GM21619 (cell line): ENCODE results near the gene MSI2.

Source experiments
- ATAC-seq: cut with Tn5 transposase; IDR thresholded peaks from one replicate; pipeline ENCODE4 v1.9.1; 2021; ENCODE audit not compliant: unreplicated experiment

Gene MSI2

DNA sequence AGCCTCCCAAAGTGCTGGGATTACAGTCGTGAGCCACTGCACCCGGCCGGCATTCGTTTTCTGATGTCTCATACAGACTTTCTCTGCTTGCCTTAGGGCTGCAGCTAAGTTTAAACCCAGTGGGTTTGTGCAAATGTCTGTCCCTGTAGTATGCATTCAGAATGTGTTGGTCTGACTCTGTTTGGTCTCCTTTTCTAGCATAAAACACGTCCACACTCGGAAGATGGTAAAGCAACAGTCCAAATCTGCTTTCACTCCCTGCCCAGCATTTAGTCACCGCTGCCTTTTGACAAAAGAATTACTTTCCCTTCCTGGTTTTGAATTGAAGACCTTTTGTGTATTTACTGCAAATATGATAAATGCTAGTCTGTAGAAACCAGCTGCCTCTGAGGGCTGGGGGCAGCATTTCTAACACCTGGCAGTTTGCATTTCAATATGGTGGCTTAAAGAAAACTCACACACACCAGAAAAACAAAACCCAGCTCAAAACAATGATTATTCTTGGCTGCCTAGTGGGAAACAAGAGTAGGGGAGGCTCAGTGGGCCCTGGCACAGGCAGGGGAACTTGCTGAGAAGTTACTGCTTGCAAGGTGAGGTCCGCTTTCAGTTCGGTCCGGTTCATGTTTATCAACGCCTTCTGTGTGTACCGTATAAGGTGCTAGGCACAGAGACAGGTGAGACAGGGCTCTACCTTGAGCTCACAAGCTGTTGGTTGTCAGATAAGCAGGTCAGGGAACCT lies 56.9 kb downstream of the MSI2 start:
- ATAC-seq, result no peak

DNA sequence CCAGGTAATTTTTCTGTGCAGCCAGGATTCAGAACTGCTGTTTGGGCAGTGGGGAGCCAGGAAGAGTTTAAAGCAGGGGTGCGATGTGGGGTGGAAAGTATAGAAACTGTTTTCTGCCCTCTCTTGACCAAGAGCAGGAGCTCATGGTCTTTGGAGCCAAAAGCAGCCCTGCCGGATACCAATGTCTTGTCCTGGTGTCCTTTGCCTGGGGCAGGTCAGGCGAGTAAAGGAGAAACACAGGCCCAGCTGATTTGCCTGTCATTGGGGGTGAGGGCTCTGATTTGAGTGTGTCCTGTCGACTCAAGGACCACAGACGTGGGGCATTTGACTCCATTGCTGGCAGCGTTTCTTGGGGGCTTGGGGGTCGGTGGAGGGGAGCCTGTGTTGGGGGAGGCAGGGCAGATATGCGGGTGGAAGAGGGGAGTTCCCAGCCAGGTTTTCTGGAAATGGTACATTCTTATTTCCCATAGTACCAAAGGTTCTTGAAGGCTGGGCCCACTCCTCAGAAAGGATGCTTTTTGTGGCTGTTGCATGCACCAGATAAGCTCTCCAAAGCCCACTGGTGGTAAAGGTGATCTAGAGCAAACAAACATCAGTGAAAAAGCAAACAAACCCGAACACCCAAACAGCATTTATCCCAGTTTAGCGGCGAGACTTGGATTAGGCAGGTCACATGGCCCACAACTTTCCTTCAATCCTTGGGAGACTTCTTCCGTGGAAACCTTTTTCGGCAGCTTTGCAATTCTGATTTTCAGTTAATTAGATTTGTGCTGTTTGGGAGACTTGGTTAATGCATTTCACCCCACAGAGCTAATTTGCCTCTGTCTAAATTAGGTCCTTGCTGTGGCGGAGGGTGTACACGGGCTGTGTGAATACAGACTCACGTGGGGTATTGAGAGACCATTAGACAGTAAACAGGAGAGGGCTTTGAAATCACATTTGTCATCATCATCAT lies 59.0 kb downstream of the MSI2 start:
- no peak for ATAC-seq

DNA sequence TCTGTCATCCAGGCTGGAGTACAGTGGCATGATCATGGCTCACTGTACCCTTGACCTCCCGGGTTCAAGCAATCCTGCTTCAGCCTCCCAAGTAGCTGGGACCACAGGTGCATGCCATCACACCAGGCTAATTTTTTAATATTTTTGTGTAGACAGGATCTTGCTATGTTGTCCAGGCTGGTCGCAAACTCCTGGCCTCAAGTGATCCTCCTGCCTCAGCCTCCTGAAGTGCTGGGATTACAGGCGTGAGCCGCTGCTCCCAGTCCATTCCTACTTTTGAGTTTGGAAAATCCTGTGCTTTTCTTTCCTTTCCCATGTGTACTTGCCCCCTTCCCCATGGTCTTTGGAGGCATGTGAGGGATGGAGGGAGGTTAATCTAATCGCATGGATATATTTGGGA lies 60.0 kb downstream of the MSI2 start:
- ATAC-seq, result no peak

DNA sequence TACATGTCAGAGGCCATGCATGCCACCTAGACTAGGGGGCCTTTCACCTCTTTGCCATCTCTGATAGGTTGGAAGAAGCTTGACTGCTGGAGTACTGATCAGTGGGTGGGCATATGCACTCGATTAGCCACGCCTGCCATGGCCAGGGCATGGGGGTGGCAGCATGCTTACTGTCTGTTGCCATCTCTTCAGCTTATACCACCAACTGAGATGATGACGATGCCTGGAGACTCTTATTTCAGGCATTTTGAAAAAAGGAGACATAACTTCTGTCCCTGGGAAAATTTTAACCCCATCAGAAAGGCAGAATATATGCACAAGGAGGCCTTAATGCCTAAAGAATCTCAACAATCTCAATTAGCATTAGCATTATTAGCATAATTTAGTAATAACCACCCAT lies 60.8 kb downstream of the MSI2 start:
- no peak for ATAC-seq

DNA sequence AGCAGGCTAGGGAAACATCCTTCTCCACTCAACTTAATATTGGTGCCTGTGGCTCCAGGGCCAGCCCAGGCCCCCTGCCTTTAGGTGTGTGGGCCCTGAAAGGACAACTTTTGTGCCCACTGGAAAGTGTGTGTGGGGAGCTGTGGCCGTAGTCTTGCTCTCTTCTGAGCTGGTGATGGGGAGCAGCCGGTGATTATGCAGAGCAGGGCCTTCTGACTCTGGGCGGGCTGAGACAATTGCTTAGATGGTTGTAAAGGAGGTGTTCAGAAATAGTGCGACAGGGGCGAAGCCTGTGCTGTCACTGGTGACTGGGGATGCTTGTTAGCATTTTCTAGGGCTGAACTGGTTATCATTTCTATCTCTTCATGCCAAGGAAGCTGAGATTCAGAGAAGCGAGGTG lies 62.6 kb downstream of the MSI2 start:
- ATAC-seq, result no peak

DNA sequence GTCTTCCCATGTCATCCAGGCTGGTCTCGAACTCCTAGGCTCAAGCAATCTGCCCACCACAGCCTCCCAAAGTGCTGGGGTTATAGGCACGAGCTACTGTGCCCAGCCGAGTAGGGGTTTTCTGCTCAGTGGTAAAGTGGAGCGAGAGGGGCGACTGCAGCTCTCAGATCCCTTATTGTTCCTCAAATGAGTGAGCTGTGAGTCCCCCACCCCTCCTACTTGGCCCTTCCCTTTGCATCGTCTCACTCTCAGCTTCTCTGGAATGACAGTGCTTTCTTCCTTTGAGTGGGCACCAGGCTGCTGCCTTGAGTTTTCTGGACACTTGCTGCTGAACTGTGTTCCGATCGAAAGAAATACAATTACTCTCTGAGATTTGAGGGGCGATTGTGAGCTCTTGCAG lies 63.5 kb downstream of the MSI2 start:
- ATAC-seq, result no peak

DNA sequence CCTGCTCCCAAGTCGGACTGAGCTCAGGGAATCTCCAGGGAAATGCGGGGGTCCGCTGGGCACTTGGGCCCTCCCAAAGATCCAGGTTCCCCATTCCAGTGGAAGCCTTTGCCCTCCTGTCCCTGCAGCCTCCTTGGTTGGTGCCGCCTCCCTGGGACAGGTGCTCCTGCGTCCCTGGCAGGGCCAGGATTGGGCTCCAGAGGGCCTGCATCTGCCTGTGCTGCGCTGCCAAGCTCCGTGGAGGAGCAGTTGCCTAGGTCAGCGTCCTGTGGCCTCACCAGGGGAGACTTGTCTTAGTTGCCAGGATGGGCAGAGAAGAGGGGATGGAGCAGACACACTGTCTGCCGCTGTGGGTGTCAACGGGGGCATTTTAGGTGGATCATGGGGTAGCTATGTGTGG lies 67.1 kb downstream of the MSI2 start:
- ATAC-seq, result no peak

DNA sequence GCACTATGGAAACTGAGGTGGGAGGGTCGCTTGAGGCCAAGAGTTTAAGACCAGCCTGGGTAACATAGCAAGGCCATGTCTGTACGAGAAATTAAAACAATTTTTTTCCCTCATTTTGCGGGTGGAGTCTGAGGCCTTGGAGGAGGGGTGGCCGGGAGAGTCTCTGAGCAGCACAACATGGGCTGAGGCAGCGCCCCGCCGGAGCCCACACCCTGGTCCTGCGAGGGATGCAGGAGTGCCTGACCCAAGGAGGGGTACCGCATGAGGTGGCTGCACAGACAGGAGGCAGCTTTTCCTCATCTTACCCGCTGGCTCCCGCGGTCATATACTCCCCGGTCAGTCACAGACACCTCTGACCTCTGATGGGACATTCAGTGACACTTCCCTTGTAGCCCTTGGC lies 67.7 kb downstream of the MSI2 start:
- no peak for ATAC-seq

DNA sequence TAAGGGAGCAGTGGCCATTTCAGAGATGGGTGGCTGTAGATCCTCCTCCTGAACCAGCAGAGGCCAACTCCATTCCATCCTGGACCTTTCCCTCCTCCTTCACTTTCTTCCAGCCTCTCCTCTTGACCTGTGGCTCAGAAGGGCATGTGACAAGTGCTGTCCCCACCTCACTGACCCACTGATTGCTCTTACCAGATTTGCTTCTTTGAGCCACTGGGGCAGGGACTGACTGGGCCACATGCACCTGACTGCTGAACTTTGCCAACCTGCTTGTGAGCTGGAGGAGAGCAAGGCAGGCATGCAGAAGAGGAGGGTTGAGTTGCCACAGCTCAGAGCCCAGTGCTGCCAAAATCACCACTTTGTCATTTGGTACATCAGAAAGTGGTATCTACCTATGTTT lies 68.3 kb downstream of the MSI2 start:
- ATAC-seq, result no peak

DNA sequence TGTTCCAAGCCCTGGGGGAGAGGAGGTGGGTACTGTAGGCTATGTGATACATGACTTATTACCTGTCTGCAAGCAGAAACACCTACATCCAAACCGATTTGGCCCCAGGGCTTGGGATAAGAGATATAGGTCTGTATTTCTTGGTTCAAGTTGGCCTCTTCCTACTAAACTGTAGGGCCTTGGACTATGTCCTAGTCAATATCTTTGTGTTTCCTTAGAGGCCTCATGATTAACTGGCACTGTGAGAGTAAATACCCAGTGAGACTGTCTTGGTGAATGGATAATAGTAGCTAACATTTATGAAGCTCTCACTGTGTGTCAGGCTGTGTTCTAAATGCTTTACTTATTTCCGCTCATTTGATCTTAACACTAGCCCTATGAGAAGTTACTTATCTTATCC lies 70.0 kb downstream of the MSI2 start:
- no peak for ATAC-seq

DNA sequence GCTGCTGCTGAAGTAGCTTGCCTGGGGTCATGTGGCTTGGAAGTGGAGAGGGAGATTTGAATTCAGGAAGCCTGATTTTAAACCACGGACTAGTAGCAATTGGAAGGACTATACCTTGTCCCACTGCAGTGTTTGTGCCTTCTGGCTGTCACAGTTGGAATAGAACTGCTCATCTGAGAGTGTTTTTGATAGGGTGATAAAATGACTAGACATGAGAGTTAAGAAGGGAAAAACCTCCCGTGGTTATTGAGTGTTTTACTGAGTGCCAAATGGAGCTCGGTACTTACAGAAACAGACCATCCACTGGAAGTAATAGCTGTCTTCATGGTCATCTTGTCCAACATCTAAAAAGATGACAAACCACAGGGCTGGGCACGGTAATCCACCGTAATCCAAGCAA lies 70.4 kb downstream of the MSI2 start:
- no peak for ATAC-seq

DNA sequence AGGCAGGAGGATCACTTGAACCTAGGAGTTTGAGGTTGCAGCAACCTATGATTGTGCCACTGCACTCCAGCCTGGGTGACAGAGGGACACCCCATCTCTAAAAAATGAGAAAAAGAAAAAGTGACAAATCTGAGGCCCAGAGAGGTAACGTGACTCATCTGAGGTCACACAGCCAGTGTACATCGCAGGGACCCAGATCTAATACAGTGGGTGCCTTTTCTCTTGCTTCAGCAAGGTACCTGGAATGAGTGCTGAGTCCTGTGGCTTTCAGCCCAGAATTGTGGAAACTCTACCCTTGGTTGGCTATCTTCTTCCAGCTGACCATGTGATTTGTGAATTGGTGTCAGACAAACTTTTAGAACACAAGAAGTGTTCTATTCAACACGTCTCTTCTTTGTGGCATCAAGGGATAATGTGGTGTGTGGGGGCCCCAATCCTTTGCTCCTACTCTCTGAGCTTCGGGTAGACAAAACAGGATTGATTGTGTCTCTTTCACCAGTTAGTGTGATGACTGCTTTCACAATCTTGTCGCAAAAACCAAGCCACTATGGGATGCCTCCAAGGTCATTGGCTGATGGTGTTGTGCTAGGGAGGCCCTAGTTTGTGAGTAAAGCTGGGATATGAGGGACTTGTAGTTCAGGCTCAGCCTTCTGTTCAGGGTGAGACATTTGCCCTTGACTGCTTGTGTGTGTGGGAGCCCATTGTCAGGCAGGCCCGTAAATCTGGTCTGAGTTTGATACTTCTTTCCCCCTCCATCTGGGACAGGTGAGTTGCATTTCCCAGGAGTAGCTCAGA lies 71.0 kb downstream of the MSI2 start:
- no peak for ATAC-seq

DNA sequence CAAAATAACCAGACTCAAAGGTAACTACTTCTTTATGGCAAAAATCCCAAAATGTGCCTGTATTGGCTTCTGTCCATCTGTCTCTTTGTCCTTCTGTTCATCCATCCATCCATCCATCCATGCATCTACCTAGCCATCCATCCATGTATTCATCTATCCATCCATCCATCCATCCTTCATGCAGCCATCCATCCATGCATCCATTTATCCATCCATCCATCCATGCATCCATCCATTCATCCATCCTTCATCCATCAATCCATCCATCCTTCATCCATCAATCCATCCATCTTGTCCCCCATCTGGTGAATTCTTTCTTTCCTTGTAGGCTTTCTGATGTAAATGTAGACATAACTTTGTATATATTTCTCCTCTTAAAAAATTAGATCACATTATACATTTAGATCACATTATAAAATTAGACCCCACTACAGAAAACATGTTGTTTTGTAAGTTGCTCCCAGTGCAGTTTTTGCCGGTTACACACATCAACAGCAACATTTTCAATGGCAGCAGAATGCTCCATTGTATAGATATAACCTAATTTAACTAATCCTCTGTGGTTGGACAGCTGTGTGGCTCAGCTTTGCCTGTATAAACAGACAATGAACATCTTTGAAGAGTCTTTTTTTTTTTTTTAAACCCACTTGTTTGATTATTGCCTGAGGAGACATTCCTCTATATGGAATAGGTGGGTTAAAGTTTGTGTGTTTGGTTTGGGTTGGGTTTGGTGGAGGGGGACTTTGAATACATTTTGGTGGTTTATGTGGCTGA lies 72.0 kb downstream of the MSI2 start:
- no peak for ATAC-seq

DNA sequence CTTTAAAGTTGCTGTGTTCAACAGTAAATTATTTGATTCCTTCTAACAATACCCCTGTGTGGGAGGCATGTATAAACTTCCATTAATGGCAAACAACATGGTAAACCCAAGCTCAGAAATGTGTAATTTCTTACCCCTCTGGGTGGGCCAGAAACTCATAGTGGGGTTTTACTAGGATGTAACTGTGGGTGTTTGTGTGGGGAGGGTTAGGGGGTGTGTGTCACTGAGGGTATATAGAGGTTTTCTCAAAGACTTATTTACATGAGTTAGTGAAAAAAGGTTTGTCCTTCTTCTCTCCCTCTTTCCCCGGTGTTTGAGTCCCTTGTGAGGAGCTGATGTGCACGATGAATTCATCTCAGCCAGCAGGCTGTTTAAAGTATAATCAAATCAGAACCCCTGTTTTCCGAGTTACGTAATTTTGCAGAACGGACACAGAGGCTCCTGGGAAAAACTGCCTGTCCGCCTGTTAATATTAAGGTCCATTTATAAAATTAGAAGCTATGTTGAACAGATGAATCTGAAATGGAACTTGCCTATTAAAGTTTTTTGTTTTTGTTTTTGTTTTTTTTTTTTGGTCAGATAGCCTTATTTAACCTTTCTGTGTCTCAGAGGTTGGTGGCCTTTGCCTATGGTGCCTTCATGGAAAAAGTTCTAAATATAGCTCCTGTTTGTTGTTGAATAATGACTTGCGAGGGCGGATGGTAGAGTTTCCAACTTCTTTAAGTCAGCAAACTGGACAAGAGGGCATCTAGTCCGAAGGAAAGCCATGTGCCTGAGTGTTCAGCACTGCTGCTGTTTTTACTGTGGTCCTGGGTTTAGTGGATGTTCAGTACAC lies 73.3 kb downstream of the MSI2 start:
- no peak for ATAC-seq

DNA sequence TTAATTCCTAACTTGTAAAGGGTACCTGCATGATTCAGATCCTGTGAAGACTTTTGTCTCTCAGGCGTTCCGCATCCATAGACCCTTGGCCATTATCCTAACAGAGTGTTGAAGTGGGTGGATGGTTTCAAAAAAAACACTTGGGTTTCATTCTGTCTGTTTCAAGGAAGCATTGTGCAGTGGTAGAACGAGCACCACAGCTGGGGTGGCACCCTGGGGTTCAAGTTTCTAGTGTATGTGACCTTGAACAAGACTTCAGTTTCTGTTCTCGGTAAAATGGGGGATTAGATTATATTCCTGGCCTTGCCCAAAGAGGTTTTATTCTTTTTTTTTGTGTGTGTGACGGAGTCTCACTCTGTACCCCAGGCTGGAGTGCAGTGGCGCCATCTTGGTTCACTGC lies 74.3 kb downstream of the MSI2 start:
- ATAC-seq, result no peak

DNA sequence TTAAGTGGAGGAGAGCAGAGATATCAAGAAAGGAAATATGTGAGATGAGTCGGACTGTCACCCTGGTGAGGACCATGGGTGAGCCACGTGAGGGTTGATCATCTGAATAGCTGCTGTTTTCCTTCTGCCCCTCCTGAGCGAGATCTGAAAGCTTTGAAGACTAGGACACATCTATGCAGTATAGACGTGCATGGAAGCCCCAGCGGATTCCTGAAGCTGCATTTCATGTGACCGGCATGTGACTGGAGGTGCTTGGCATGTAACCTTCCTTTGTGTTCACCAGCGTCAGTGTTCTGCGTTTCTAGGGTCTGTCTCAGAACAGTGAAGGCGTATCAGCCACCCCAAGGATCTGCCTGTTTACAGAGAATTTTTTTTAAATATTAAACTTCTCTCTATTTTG lies 75.1 kb downstream of the MSI2 start:
- no peak for ATAC-seq

DNA sequence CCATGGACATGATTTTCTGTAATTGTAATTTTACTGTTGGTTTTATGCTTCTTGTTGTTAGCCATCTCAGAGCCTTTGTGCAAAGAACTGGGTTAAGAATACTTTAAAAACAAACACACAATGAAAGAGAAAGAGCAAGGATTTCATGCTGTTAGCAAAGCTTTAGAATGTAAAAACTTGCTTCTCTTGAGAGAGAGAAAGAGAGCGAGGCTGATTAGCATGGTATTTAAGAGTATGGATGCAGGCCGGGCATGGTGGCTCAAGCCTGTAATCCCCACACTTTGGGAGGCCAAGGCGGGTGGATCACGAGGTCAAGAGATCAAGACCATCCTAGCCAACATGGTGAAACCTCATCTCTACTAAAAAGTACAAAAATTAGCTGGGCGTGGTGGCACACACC lies 76.2 kb downstream of the MSI2 start:
- no peak for ATAC-seq

DNA sequence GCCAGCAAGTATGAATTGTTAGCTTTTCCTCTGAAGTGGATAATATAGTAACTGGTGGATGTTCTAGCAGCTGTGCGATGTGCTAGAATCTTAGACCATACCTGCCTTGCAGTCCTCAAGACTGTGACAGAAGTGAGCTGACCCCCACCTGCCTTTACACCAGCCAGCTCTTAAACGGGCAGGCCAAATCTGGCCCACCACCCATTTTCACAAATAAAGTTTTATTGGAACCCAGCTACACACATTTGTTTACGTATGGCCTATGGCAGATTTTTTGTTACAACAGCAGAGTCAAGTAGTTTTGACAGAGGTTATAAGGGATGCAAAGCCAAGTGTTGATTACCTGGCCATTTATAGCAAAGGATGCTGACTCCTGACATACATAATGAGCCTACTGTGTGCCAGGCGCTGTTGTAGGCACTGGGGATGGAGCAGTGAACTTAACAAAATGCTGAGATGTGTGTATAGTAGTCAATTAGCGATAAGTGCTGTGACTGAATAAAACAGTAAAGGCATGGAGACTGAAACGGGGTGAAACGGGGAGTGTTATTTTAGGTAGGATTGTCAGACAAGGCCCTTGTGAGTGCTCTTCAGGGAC lies 79.0 kb downstream of the MSI2 start:
- ATAC-seq, result no peak

DNA sequence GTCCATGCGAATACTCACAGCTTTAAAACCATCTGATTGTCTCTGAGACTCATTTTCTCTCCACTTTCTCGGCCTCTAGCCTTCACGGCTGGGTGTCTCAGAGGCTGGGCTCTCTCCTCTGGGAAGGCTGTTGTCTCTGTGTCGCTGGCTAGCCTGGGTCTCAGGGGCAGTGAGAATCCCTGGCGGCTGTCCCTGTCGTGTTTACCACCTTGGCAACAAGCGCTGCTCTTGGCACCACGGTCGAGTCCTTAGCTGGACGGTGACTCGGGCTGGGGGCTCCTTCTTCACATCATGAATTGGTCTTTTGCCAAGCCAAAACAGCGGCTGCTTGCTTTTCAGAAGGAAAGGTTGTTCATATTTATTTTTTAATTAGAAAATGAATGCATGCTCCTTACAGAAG lies 81.1 kb downstream of the MSI2 start:
- ATAC-seq, result no peak
